ENCODE results near the gene SLC12A8. TPM values are rescaled to one million over a fixed set of nuclear protein-coding genes. Genes with fewer than 3 reads are reported as not detected.

SLC12A8 gene
- polyA plus RNA-seq, 1 donor from 2014 or later = not detected

- H3K4me1 Mint-ChIP-seq = peaks cover 12 to 15% (median 13%) of the 10 kb centered on the region in 3 donors
- no peaks in the 10 kb centered on the region for H3K9me3 Mint-ChIP-seq
- H3K27ac Mint-ChIP-seq = no peak overlapping the region
- peak overlapping the region in 1 of 4 donors; percentile 69 for H3K4me3 Mint-ChIP-seq
- peaks cover 1% of the 10 kb centered on the region for H3K36me3 Mint-ChIP-seq
- peaks cover 4% of the 10 kb centered on the region for H3K27me3 Mint-ChIP-seq
Observed at GRCh38 chr3:125058529-125058928, 154.0 kb downstream of the SLC12A8 start.

- Mint-ChIP-seq H3K4me1 (peaks cover 23 to 26% (median 25%) of the 10 kb centered on the region in 3 donors), H3K9me3 (no peaks in the 10 kb centered on the region), H3K27me3 (peaks cover 2% of the 10 kb centered on the region), H3K27ac (peak overlapping the region in 1 of 3 donors; percentile 14), H3K4me3 (peak overlapping the region; percentile 19 to 82 (median 61)), H3K36me3 (peaks cover 1% of the 10 kb centered on the region)
Observed at GRCh38 chr3:125057186-125057850, 155.2 kb downstream of the SLC12A8 start.

- Mint-ChIP-seq H3K9me3 (no peaks in the 10 kb centered on the region), H3K36me3 (no peaks in the 10 kb centered on the region), H3K27me3 (peaks cover 2% of the 10 kb centered on the region), H3K27ac (peak within 1 kb of the TSS; percentile 77 to 87 (median 84)), H3K4me3 (peak within 1 kb of the TSS; percentile 90 to 98 (median 95)), H3K4me1 (peaks cover 32 to 36% (median 35%) of the 10 kb centered on the region in 3 donors)
Observed at GRCh38 chr3:125055913-125056745, 156.4 kb downstream of the SLC12A8 start, which contains the start of gene HEG1. TSS of gene HEG1 (minus strand) at chr3:125055997. CDS start at chr3:125055890, 107 bp downstream.

GRCh38 chr3:125055331-125055912 is 157.1 kb downstream of the SLC12A8 start:
- peak overlapping the region; percentile 90 to 98 (median 95) for H3K4me3 Mint-ChIP-seq
- no peaks in the 10 kb centered on the region for H3K9me3 Mint-ChIP-seq
- no peaks in the 10 kb centered on the region for H3K36me3 Mint-ChIP-seq
- H3K27ac Mint-ChIP-seq = peak overlapping the region; percentile 77 to 87 (median 84)
- H3K4me1 Mint-ChIP-seq = peaks cover 35 to 40% (median 36%) of the 10 kb centered on the region in 3 donors
- H3K27me3 Mint-ChIP-seq = no peaks in the 10 kb centered on the region

GRCh38 chr3:125054449-125055329 is 157.9 kb downstream of the SLC12A8 start:
- H3K4me3 Mint-ChIP-seq = peak overlapping the region; percentile 90 to 98 (median 95)
- H3K36me3 Mint-ChIP-seq = no peaks in the 10 kb centered on the region
- H3K27me3 Mint-ChIP-seq = no peaks in the 10 kb centered on the region
- H3K27ac Mint-ChIP-seq = peak overlapping the region; percentile 77 to 87 (median 84)
- peaks cover 35 to 41% (median 37%) of the 10 kb centered on the region in 3 donors for H3K4me1 Mint-ChIP-seq
- no peaks in the 10 kb centered on the region for H3K9me3 Mint-ChIP-seq

- H3K27ac Mint-ChIP-seq = peak overlapping the region; percentile 77 to 96 (median 84)
- no peaks in the 10 kb centered on the region for H3K9me3 Mint-ChIP-seq
- H3K27me3 Mint-ChIP-seq = no peaks in the 10 kb centered on the region
- H3K4me3 Mint-ChIP-seq = peak overlapping the region; percentile 90 to 98 (median 95)
- H3K4me1 Mint-ChIP-seq = peaks cover 35 to 41% (median 41%) of the 10 kb centered on the region in 3 donors
- no peaks in the 10 kb centered on the region for H3K36me3 Mint-ChIP-seq
Observed at GRCh38 chr3:125054062-125054448, 158.5 kb downstream of the SLC12A8 start.

GRCh38 chr3:125053304-125053699 is 159.2 kb downstream of the SLC12A8 start:
- Mint-ChIP-seq H3K27me3 (no peaks in the 10 kb centered on the region), H3K36me3 (no peaks in the 10 kb centered on the region), H3K9me3 (no peaks in the 10 kb centered on the region), H3K27ac (peak overlapping the region; percentile 77 to 96 (median 84)), H3K4me3 (peak overlapping the region in 2 of 4 donors; percentile 96 to 98), H3K4me1 (peaks cover 35 to 41% (median 41%) of the 10 kb centered on the region in 3 donors)

GRCh38 chr3:125052624-125053303 is 159.8 kb downstream of the SLC12A8 start:
- H3K9me3 Mint-ChIP-seq = no peaks in the 10 kb centered on the region
- no peaks in the 10 kb centered on the region for H3K36me3 Mint-ChIP-seq
- H3K4me1 Mint-ChIP-seq = peaks cover 35 to 41% (median 41%) of the 10 kb centered on the region in 3 donors
- H3K27me3 Mint-ChIP-seq = no peaks in the 10 kb centered on the region
- H3K4me3 Mint-ChIP-seq = peak overlapping the region; percentile 75 to 98 (median 90)
- peak overlapping the region; percentile 73 to 96 (median 77) for H3K27ac Mint-ChIP-seq

GRCh38 chr3:125051715-125052581 is 160.6 kb downstream of the SLC12A8 start:
- Mint-ChIP-seq H3K36me3 (no peaks in the 10 kb centered on the region), H3K4me3 (peak overlapping the region; percentile 75 to 98 (median 90)), H3K9me3 (no peaks in the 10 kb centered on the region), H3K27me3 (no peaks in the 10 kb centered on the region), H3K27ac (peak overlapping the region; percentile 73 to 96 (median 76)), H3K4me1 (peaks cover 35 to 42% (median 41%) of the 10 kb centered on the region in 3 donors)

- H3K4me3 Mint-ChIP-seq = peak overlapping the region in 3 of 4 donors; percentile 14 to 98 (median 75)
- peaks cover 35 to 48% (median 42%) of the 10 kb centered on the region in 3 donors for H3K4me1 Mint-ChIP-seq
- no peaks in the 10 kb centered on the region for H3K9me3 Mint-ChIP-seq
- peak overlapping the region in 1 of 3 donors; percentile 76 for H3K27ac Mint-ChIP-seq
- no peaks in the 10 kb centered on the region for H3K27me3 Mint-ChIP-seq
- H3K36me3 Mint-ChIP-seq = no peaks in the 10 kb centered on the region
Observed at GRCh38 chr3:125051205-125051604, 161.3 kb downstream of the SLC12A8 start.

- peaks cover 35 to 48% (median 42%) of the 10 kb centered on the region in 3 donors for H3K4me1 Mint-ChIP-seq
- H3K27ac Mint-ChIP-seq = no peak overlapping the region
- H3K27me3 Mint-ChIP-seq = no peaks in the 10 kb centered on the region
- H3K36me3 Mint-ChIP-seq = no peaks in the 10 kb centered on the region
- H3K9me3 Mint-ChIP-seq = no peaks in the 10 kb centered on the region
- peak overlapping the region in 1 of 4 donors; percentile 14 for H3K4me3 Mint-ChIP-seq
Observed at GRCh38 chr3:125050488-125051090, 162.0 kb downstream of the SLC12A8 start.

GRCh38 chr3:125048282-125048681 is 164.3 kb downstream of the SLC12A8 start:
- Mint-ChIP-seq H3K9me3 (no peaks in the 10 kb centered on the region), H3K4me1 (peaks cover 24 to 30% (median 28%) of the 10 kb centered on the region in 3 donors), H3K27me3 (no peaks in the 10 kb centered on the region), H3K4me3 (peak overlapping the region in 1 of 4 donors; percentile 7), H3K27ac (no peak overlapping the region), H3K36me3 (no peaks in the 10 kb centered on the region)
